GM21619 (cell line): ENCODE data around the gene RNF144A.
"Not testable (repeated sequence)": the region's sequence is repeated elsewhere in the genome, so short reads cannot be mapped to it uniquely, and the experiment has no call there.

Experiments
- ATAC-seq: cut with Tn5 transposase; IDR thresholded peaks from one replicate; pipeline ENCODE4 v1.9.1; 2021; ENCODE audit not compliant: unreplicated experiment

The RNF144A gene

GRCh38 chr2:6927753-6928152 is 10.5 kb downstream of the RNF144A start:
- ATAC-seq, result no peak

GRCh38 chr2:6928452-6928851 is 11.2 kb downstream of the RNF144A start:
- no peak for ATAC-seq

- no peak for ATAC-seq
Measured at GRCh38 chr2:6929196-6929819, 12.1 kb downstream of the RNF144A start.

GRCh38 chr2:6930923-6931647 is 13.9 kb downstream of the RNF144A start:
- no peak for ATAC-seq

GRCh38 chr2:6931753-6932152 is 14.5 kb downstream of the RNF144A start:
- no peak for ATAC-seq

GRCh38 chr2:6932206-6932605 is 15.0 kb downstream of the RNF144A start:
- ATAC-seq, result no peak

GRCh38 chr2:6932828-6933227 is 15.6 kb downstream of the RNF144A start:
- no peak for ATAC-seq

- no peak for ATAC-seq
Measured at GRCh38 chr2:6933911-6934310, 16.7 kb downstream of the RNF144A start.

- no peak for ATAC-seq
Measured at GRCh38 chr2:6934345-6934744, 17.1 kb downstream of the RNF144A start.

GRCh38 chr2:6934758-6935651 is 17.8 kb downstream of the RNF144A start:
- ATAC-seq, result no peak

- not testable (repeated sequence) for ATAC-seq
Measured at GRCh38 chr2:6935652-6936020, 18.4 kb downstream of the RNF144A start.

- ATAC-seq, result no peak
Measured at GRCh38 chr2:6937157-6937556, 19.9 kb downstream of the RNF144A start.

GRCh38 chr2:6937582-6937981 is 20.4 kb downstream of the RNF144A start:
- no peak for ATAC-seq

GRCh38 chr2:6939071-6939470 is 21.9 kb downstream of the RNF144A start:
- ATAC-seq, result no peak

- ATAC-seq, result no peak
Measured at GRCh38 chr2:6940820-6941219, 23.6 kb downstream of the RNF144A start.

- ATAC-seq, result no peak
Measured at GRCh38 chr2:6941299-6942046, 24.3 kb downstream of the RNF144A start.

GRCh38 chr2:6942848-6943247 is 25.6 kb downstream of the RNF144A start:
- no peak for ATAC-seq

- no peak for ATAC-seq
Measured at GRCh38 chr2:6943523-6943922, 26.3 kb downstream of the RNF144A start.

GRCh38 chr2:6943971-6944370 is 26.8 kb downstream of the RNF144A start:
- no peak for ATAC-seq

- ATAC-seq, result no peak
Measured at GRCh38 chr2:6944555-6944954, 27.3 kb downstream of the RNF144A start.
